Mesothelial cell of epicardium (in vitro differentiated cells): ENCODE data around the gene KDM5A. TPM values are rescaled to one million over a fixed set of nuclear protein-coding genes. Genes with fewer than 3 reads are reported as not detected.
A peak's percentile ranks its signal among the peaks of the same experiment; 100 is the strongest.

ENCODE experiments used
- DNase-seq, 2 experiments: peaks; one replicate each; pipeline ENCODE4 v3.0.0; 2021; ENCODE audit warnings: low spot score in 2 of 2; ENCODE audit not compliant: unreplicated experiment in 2 of 2
- H3K27ac Mint-ChIP-seq: 2 replicates; pipeline ENCODE4 v1.8.0; 2021; ENCODE audit warnings: mixed read lengths
- H3K27me3 Mint-ChIP-seq: 2 replicates; pipeline ENCODE4 v1.8.0; 2021; ENCODE audit warnings: low read depth, mixed read lengths
- H3K36me3 Mint-ChIP-seq: 2 replicates; pipeline ENCODE4 v1.8.0; 2021; ENCODE audit warnings: mixed read lengths
- H3K4me1 Mint-ChIP-seq: 2 replicates; pipeline ENCODE4 v1.8.0; 2021; ENCODE audit warnings: mixed read lengths
- H3K4me3 Mint-ChIP-seq: 2 replicates; pipeline ENCODE4 v1.8.0; 2021; ENCODE audit warnings: mild to moderate bottlenecking, moderate library complexity, mixed read lengths
- H3K9me3 Mint-ChIP-seq: 2 replicates; pipeline ENCODE4 v1.8.0; 2021; ENCODE audit warnings: mixed read lengths
- CTCF ChIP-seq: fragments of 200-600 bp; sonication (generic); IDR thresholded peaks from one replicate; pipeline ENCODE4 v1.5.0; 2021; ENCODE audit warnings: antibody characterized with exemption; ENCODE audit not compliant: unreplicated experiment
- total RNA-seq: library from RNA; stranded (reverse); gene quantifications from 3 replicates; pipeline ENCODE4 v1.2.1, GENCODE V29; 2021

Gene KDM5A
- total RNA-seq, 1 donor from 2014 or later, result 96.2 TPM

- peaks cover 2% of the 10 kb centered on the region for H3K36me3 Mint-ChIP-seq
- no peak overlapping the region for H3K27ac Mint-ChIP-seq
- no peak for DNase-seq
- H3K27me3 Mint-ChIP-seq, result peaks cover 25% of the 10 kb centered on the region
- H3K9me3 Mint-ChIP-seq, result peaks cover 26% of the 10 kb centered on the region
- H3K4me3 Mint-ChIP-seq, result no peak overlapping the region
- TF ChIP-seq CTCF, result no peak
- peaks cover 2% of the 10 kb centered on the region for H3K4me1 Mint-ChIP-seq
Measured at GRCh38 chr12:247271-247670, 141.8 kb downstream of the KDM5A start.

- peaks cover 19% of the 10 kb centered on the region for H3K9me3 Mint-ChIP-seq
- peak in 1 of 2 experiments; percentile 20 for DNase-seq
- peaks cover 2% of the 10 kb centered on the region for H3K36me3 Mint-ChIP-seq
- no peak overlapping the region for H3K27ac Mint-ChIP-seq
- TF ChIP-seq CTCF, result no peak
- no peak overlapping the region for H3K4me3 Mint-ChIP-seq
- H3K27me3 Mint-ChIP-seq, result peaks cover 21% of the 10 kb centered on the region
- H3K4me1 Mint-ChIP-seq, result no peaks in the 10 kb centered on the region
Measured at GRCh38 chr12:243381-243780, 145.7 kb downstream of the KDM5A start.

- Mint-ChIP-seq H3K36me3 (peaks cover 2% of the 10 kb centered on the region), H3K4me1 (no peaks in the 10 kb centered on the region), H3K9me3 (peaks cover 12% of the 10 kb centered on the region), H3K4me3 (no peak overlapping the region), H3K27ac (no peak overlapping the region), H3K27me3 (peaks cover 21% of the 10 kb centered on the region)
- peak in 1 of 2 experiments; percentile 29 for DNase-seq
- TF ChIP-seq CTCF, result no peak
Measured at GRCh38 chr12:242496-242895, 146.6 kb downstream of the KDM5A start.

- Mint-ChIP-seq H3K36me3 (no peaks in the 10 kb centered on the region), H3K27me3 (peaks cover 21% of the 10 kb centered on the region), H3K4me3 (no peak overlapping the region), H3K27ac (no peak overlapping the region), H3K4me1 (no peaks in the 10 kb centered on the region), H3K9me3 (peaks cover 9% of the 10 kb centered on the region)
- DNase-seq, result no peak
- TF ChIP-seq CTCF, result no peak
Measured at GRCh38 chr12:241266-241665, 147.9 kb downstream of the KDM5A start.

GRCh38 chr12:240566-240965 lies 148.6 kb downstream of the KDM5A start:
- Mint-ChIP-seq H3K4me3 (no peak overlapping the region), H3K27ac (no peak overlapping the region), H3K36me3 (no peaks in the 10 kb centered on the region), H3K9me3 (peaks cover 15% of the 10 kb centered on the region), H3K4me1 (no peaks in the 10 kb centered on the region), H3K27me3 (peaks cover 21% of the 10 kb centered on the region)
- DNase-seq, result peak in 1 of 2 experiments; percentile 17
- no peak for TF ChIP-seq CTCF
